ENCODE results near the gene ADAMTSL3. TPM values are rescaled to one million over a fixed set of nuclear protein-coding genes. Genes with fewer than 3 reads are reported as not detected.

ADAMTSL3 gene
- total and polyA plus RNA-seq, 2 experiments from 2014 or later = 0.61 to 0.87 TPM

DNA sequence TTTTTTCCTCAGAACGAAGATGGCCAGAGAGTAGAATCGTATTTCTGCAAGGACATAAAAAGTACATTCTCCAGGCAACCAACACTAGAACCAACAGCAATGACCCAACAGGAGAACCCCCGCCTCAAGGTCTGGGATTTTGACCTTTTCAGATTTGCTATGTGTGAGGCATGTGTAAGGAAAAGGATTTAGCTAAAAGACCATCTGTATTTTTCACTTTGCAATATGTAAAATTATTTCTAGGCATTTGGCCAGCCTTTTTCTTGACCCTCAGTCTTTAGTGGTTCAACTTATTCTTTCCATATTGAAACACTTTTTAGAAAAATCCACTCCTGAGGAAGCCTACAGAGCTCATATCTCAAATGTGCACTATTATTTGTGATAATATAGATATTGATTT, 362.4 kb downstream of the ADAMTSL3 start:
- H3K27ac ChIP-seq (ENCODE audit: low read depth) = no peak overlapping the region
- H3K4me1 ChIP-seq (ENCODE audit: insufficient read depth) = no peaks in the 10 kb centered on the region
- H3K4me2 ChIP-seq = no peak overlapping the region
- H3K9me2 ChIP-seq (ENCODE audit: insufficient read depth) = 0 out of 2 replicates have a peak, but pooled peaks cover 4% of the 10 kb centered on the region
- H2AFZ ChIP-seq = no peak overlapping the region
- no peaks in the 10 kb centered on the region for H4K20me1 ChIP-seq (replicated peaks; ENCODE audit: insufficient read depth)
- no peaks in the 10 kb centered on the region for H3F3A ChIP-seq (replicated peaks; ENCODE audit: low read depth)
- no peak overlapping the region for H3K4me3 ChIP-seq
- H3K36me3 ChIP-seq (ENCODE audit: insufficient read depth) = no peaks in the 10 kb centered on the region
- Mint-ChIP-seq H3K36me3 (ENCODE audit: low read depth) (no peaks in the 10 kb centered on the region), H3K27ac (no peak overlapping the region), H3K9me3 (peaks cover 8% of the 10 kb centered on the region; the same call in 2 of the 3 replicates), H3K4me3 (no peak overlapping the region), H3K4me1 (no peaks in the 10 kb centered on the region), H3K27me3 (ENCODE audit: insufficient read depth, low read depth, poor library complexity) (peaks cover 3% of the 10 kb centered on the region)
- ATAC-seq (no peak), DNase-seq (ENCODE audit: low spot score) (no peak)
- TF ChIP-seq ZNF114 (CRISPR knock-in tag; IDR thresholded peaks at IDR 0.05) (no peak), EZH2phosphoT487 (IDR thresholded peaks at IDR 0.05; ENCODE audit: unreplicated experiment) (no peak)
- no peaks in the 10 kb centered on the region for H3K27me3 ChIP-seq (ENCODE audit: insufficient read depth)
- no peaks in the 10 kb centered on the region for H3K79me2 ChIP-seq (replicated peaks; ENCODE audit: insufficient read depth)

GRCh38 chr15:84022516-84022915, 368.6 kb downstream of the ADAMTSL3 start:
- H3F3A ChIP-seq (replicated peaks; ENCODE audit: low read depth) = no peaks in the 10 kb centered on the region
- no peak overlapping the region for H3K4me3 Mint-ChIP-seq
- H3K36me3 ChIP-seq (ENCODE audit: insufficient read depth) = no peaks in the 10 kb centered on the region
- DNase-seq (ENCODE audit: low spot score) = no peak
- no peak overlapping the region for H3K27ac Mint-ChIP-seq
- ATAC-seq = no peak
- H3K27me3 ChIP-seq (ENCODE audit: insufficient read depth) = no peaks in the 10 kb centered on the region
- no peaks in the 10 kb centered on the region for H3K4me1 Mint-ChIP-seq
- no peaks in the 10 kb centered on the region for H3K36me3 Mint-ChIP-seq (ENCODE audit: low read depth)
- TF ChIP-seq REST (IDR thresholded peaks at IDR 0.05; ENCODE audit: unreplicated experiment) (no peak), NANOG (IDR thresholded peaks at IDR 0.05; ENCODE audit: borderline replicate concordance) (no peak), EZH2phosphoT487 (IDR thresholded peaks at IDR 0.05; ENCODE audit: unreplicated experiment) (no peak), POLR2AphosphoS5 (IDR thresholded peaks at IDR 0.05; ENCODE audit: low read depth) (no peak), CREB1 (CRISPR knock-in tag; IDR thresholded peaks at IDR 0.05; ENCODE audit: low read depth) (no peak), EZH2 (IDR thresholded peaks at IDR 0.05; ENCODE audit: low read depth, unreplicated experiment) (no peak), ZNF331 (CRISPR knock-in tag; IDR thresholded peaks at IDR 0.05; ENCODE audit: low read depth) (no peak), ZNF114 (CRISPR knock-in tag; IDR thresholded peaks at IDR 0.05) (no peak), JUNB (IDR thresholded peaks at IDR 0.05; ENCODE audit: unreplicated experiment) (no peak), CTCF (conservative IDR thresholded peaks at IDR 0.05; ENCODE audit: low read depth in 2 of 2) (no peak)
- TF ChIP-seq, protein P1, sequence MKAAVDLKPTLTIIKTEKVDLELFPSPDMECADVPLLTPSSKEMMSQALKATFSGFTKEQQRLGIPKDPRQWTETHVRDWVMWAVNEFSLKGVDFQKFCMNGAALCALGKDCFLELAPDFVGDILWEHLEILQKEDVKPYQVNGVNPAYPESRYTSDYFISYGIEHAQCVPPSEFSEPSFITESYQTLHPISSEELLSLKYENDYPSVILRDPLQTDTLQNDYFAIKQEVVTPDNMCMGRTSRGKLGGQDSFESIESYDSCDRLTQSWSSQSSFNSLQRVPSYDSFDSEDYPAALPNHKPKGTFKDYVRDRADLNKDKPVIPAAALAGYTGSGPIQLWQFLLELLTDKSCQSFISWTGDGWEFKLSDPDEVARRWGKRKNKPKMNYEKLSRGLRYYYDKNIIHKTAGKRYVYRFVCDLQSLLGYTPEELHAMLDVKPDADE (IDR thresholded peaks at IDR 0.05) = no peak
- H3K4me1 ChIP-seq (ENCODE audit: insufficient read depth) = no peaks in the 10 kb centered on the region
- no peaks in the 10 kb centered on the region for H4K20me1 ChIP-seq (replicated peaks; ENCODE audit: insufficient read depth)
- no peaks in the 10 kb centered on the region; the same call in 2 of the 3 replicates for H3K9me3 Mint-ChIP-seq
- no peak overlapping the region for H3K4me2 ChIP-seq
- H3K4me3 ChIP-seq = no peak overlapping the region
- H3K27ac ChIP-seq (ENCODE audit: low read depth) = no peak overlapping the region
- H3K9me2 ChIP-seq (ENCODE audit: insufficient read depth) = 0 out of 2 replicates have a peak, but pooled peaks cover 4% of the 10 kb centered on the region
- H3K27me3 Mint-ChIP-seq (ENCODE audit: insufficient read depth, low read depth, poor library complexity) = no peaks in the 10 kb centered on the region
- H2AFZ ChIP-seq = no peak overlapping the region
- no peaks in the 10 kb centered on the region for H3K79me2 ChIP-seq (replicated peaks; ENCODE audit: insufficient read depth)
